GM12873 (cell line): Measurements from ENCODE around the gene TBXAS1.

ENCODE experiments used
- CTCF ChIP-seq: IDR thresholded peaks from 2 replicates; pipeline ENCODE4 v1.5.1; 2012; ENCODE audit warnings: low read depth, mild to moderate bottlenecking, moderate library complexity, low read length, control low read depth; ENCODE audit not compliant: insufficient read depth; ENCODE audit errors: missing control alignments

Gene TBXAS1

GRCh38 chr7:139989366-139990141, 160.5 kb downstream of the TBXAS1 start:
- no peak for TF ChIP-seq CTCF

GRCh38 chr7:139990142-139990535, 161.1 kb downstream of the TBXAS1 start:
- TF ChIP-seq CTCF: no peak

- no peak for TF ChIP-seq CTCF
Observed at GRCh38 chr7:139990571-139991268, 161.7 kb downstream of the TBXAS1 start.

- no peak for TF ChIP-seq CTCF
Observed at GRCh38 chr7:139991269-139991666, 162.2 kb downstream of the TBXAS1 start.

GRCh38 chr7:139991911-139992310, 162.8 kb downstream of the TBXAS1 start:
- no peak for TF ChIP-seq CTCF

GRCh38 chr7:139992353-139993044, 163.4 kb downstream of the TBXAS1 start:
- TF ChIP-seq CTCF: no peak

- no peak for TF ChIP-seq CTCF
Observed at GRCh38 chr7:139993169-139993568, 164.1 kb downstream of the TBXAS1 start.
